ENCODE measurements around the gene RNF212.

- TF ChIP-seq ZFP3 (CRISPR knock-in tag; IDR thresholded peaks at IDR 0.05) (no peak), PPARA (CRISPR knock-in tag; IDR thresholded peaks at IDR 0.05; ENCODE audit: borderline replicate concordance) (no peak), ARNTL (CRISPR knock-in tag; IDR thresholded peaks at IDR 0.05; ENCODE audit: borderline replicate concordance, low read depth) (no peak), ZNF8 (CRISPR knock-in tag; IDR thresholded peaks at IDR 0.05) (no peak), ZNF565 (CRISPR knock-in tag; conservative IDR thresholded peaks at IDR 0.05; ENCODE audit: low read depth) (no peak), PATZ1 (CRISPR knock-in tag; IDR thresholded peaks at IDR 0.05; ENCODE audit: borderline replicate concordance) (no peak), ZC3H10 (CRISPR knock-in tag; IDR thresholded peaks at IDR 0.05) (no peak), GLIS3 (CRISPR knock-in tag; IDR thresholded peaks at IDR 0.05) (no peak), RARB (CRISPR knock-in tag; IDR thresholded peaks at IDR 0.05) (no peak), ZFP30 (CRISPR knock-in tag; IDR thresholded peaks at IDR 0.05) (no peak)
These were observed 11.5 kb upstream of the RNF212 start for GRCh38 chr4:1124818-1125217.
